Measurements from ENCODE around the gene CHRD.
A peak's percentile ranks its signal among the peaks of the same experiment; 100 is the strongest.

The CHRD gene

GRCh38 chr3:184414418-184415202, 34.8 kb downstream of the CHRD start:
- TF ChIP-seq CTCF (IDR thresholded peaks at IDR 0.05; ENCODE audit: low read depth, low read length) = no peak
- Histone ChIP-seq H3K4me1 (no peaks in the 10 kb centered on the region), H3K4me3 (ENCODE audit: low read depth, low read length) (no peak overlapping the region), H3K9me3 (no peaks in the 10 kb centered on the region), H3K27me3 (no peaks in the 10 kb centered on the region), H3K36me3 (no peaks in the 10 kb centered on the region)
- no peak for DNase-seq

GRCh38 chr3:184415203-184415490, 35.3 kb downstream of the CHRD start:
- no peaks in the 10 kb centered on the region for H3K27me3 ChIP-seq
- H3K4me3 ChIP-seq (ENCODE audit: low read depth, low read length) = no peak overlapping the region
- H3K9me3 ChIP-seq = no peaks in the 10 kb centered on the region
- no peak for TF ChIP-seq CTCF (IDR thresholded peaks at IDR 0.05; ENCODE audit: low read depth, low read length)
- H3K36me3 ChIP-seq = no peaks in the 10 kb centered on the region
- no peak for DNase-seq
- no peaks in the 10 kb centered on the region for H3K4me1 ChIP-seq

- H3K4me1 ChIP-seq = no peaks in the 10 kb centered on the region
- H3K36me3 ChIP-seq = no peaks in the 10 kb centered on the region
- H3K9me3 ChIP-seq = no peaks in the 10 kb centered on the region
- DNase-seq = peak; percentile 70
- peak; percentile 93 for TF ChIP-seq CTCF (IDR thresholded peaks at IDR 0.05; ENCODE audit: low read depth, low read length)
- H3K27me3 ChIP-seq = no peaks in the 10 kb centered on the region
- H3K4me3 ChIP-seq (ENCODE audit: low read depth, low read length) = no peak overlapping the region
These were observed 37.9 kb downstream of the CHRD start for GRCh38 chr3:184417619-184418327.

GRCh38 chr3:184419171-184419570, 39.3 kb downstream of the CHRD start:
- no peaks in the 10 kb centered on the region for H3K4me1 ChIP-seq
- no peaks in the 10 kb centered on the region for H3K9me3 ChIP-seq
- H3K27me3 ChIP-seq = no peaks in the 10 kb centered on the region
- no peak for TF ChIP-seq CTCF (IDR thresholded peaks at IDR 0.05; ENCODE audit: low read depth, low read length)
- H3K4me3 ChIP-seq (ENCODE audit: low read depth, low read length) = no peak overlapping the region
- peak; percentile 38 for DNase-seq
- H3K36me3 ChIP-seq = no peaks in the 10 kb centered on the region

- no peaks in the 10 kb centered on the region for H3K9me3 ChIP-seq
- no peak for TF ChIP-seq CTCF (IDR thresholded peaks at IDR 0.05; ENCODE audit: low read depth, low read length)
- no peak for DNase-seq
- no peaks in the 10 kb centered on the region for H3K4me1 ChIP-seq
- H3K36me3 ChIP-seq = no peaks in the 10 kb centered on the region
- H3K4me3 ChIP-seq (ENCODE audit: low read depth, low read length) = no peak overlapping the region
- no peaks in the 10 kb centered on the region for H3K27me3 ChIP-seq
These were observed 43.7 kb downstream of the CHRD start for GRCh38 chr3:184423561-184423960.

GRCh38 chr3:184426691-184427141, 46.9 kb downstream of the CHRD start:
- no peaks in the 10 kb centered on the region for H3K9me3 ChIP-seq
- no peaks in the 10 kb centered on the region; the same call in 1 of the 2 replicates for H3K27me3 ChIP-seq
- H3K4me3 ChIP-seq (ENCODE audit: low read depth, low read length) = no peak overlapping the region
- H3K36me3 ChIP-seq = no peaks in the 10 kb centered on the region
- no peaks in the 10 kb centered on the region for H3K4me1 ChIP-seq
- no peak for TF ChIP-seq CTCF (IDR thresholded peaks at IDR 0.05; ENCODE audit: low read depth, low read length)
- DNase-seq = no peak
